ENCODE results near the gene PAGR1.

GRCh38 chr16:29824589-29825144, 8.7 kb downstream of the PAGR1 start:
- no peak for TF ChIP-seq CTCF (IDR thresholded peaks at IDR 0.05)
- no peak for TF ChIP-seq EP300 (IDR thresholded peaks at IDR 0.05)

All from esophagus muscularis mucosa (tissue), 3 donors.